DMS79 treated with DMSO at 0.1 percent for 48 hours (cell line): ENCODE measurements around the gene RTP1.
"Not testable (repeated sequence)": the region's sequence is repeated elsewhere in the genome, so short reads cannot be mapped to it uniquely, and the experiment has no call there.

ENCODE experiments used
- DNase-seq: peaks from one replicate; lab custom pipeline; 2025; lab: John Stamatoyannopoulos, UW

The RTP1 gene

DNA sequence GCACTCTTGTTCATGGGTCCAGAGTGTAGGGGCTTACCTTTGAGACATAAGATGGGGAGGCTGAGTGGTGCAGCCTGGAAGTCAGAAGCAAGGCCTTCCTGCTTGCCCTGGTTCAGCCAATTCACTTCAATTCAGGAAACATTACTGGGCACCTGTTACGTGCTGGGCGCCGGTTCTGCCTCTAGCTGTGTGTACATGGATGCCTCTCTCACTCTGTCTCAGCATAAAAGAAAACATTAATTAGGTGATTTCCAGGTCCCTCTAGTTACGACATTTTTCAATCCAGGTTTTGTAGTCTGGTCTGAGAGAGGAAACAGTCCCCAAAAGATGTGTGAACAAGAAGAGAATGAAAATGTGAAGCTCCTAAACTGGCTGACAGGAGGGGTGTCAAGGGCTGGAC lies 1.2 kb downstream of the RTP1 start:
- DNase-seq = no peak

- DNase-seq = not testable (repeated sequence)
Observed at GRCh38 chr3:187199463-187200050, 2.3 kb downstream of the RTP1 start.

DNA sequence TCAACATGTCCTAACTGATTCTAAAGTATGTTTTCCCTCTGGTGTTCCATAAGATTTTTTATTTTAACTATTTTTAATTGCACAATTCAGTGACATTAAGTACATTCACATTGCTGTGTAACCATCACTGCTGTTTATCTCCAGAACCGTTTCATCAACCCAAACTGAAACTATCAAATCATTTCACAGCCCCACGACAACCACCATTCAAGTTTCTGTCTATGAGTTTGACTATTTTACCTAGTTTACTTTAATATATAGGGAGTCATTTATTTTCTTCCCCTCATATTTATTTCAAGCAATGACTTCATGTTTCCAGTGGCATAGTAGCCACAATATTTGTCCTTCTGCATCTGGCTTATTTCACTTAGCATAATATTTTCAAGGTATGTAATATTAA lies 8.4 kb downstream of the RTP1 start:
- DNase-seq = no peak

DNA sequence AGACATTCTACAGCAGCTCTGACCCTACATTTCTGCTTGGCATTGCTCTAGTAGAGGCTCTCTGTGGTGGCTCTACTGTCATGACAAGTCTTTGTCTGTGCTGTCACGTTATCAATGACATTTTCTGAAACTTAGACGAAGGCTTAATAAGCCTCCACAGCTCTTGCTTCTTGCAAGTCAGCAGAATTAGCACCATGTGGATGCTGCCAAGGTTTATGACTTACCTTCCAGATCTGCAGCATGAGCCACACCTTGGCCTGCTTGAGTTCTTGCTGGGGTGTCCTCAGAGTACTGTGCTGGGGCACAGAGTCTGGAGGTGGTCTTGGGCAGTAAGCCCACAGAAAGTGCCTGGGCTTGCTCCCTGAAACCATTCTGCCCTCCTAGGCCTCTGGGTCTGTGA lies 9.8 kb downstream of the RTP1 start:
- DNase-seq = no peak

DNA sequence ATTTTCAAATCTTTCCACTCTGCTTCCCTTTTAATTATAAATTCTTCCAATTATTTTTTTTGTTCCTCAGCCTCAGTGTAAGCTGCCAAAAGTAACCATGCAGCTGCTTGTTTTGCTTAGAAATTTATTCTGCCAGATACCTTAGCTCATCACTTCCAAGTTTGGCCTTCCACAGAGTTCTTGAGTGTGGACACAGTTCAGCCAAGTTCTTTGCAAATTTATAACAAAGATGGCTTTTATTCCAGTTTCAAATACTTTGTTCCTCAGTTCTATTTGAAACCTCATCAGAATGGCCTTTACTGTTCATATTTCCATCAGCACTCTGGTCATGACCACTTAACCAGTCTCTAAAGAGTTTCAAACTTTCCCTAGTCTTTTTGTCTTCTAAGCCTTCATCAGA lies 10.3 kb downstream of the RTP1 start:
- no peak for DNase-seq

- DNase-seq = peak; percentile 91
Observed at GRCh38 chr3:187208159-187208558, 10.9 kb downstream of the RTP1 start.

- DNase-seq = no peak
Observed at GRCh38 chr3:187209491-187209890, 12.2 kb downstream of the RTP1 start.

DNA sequence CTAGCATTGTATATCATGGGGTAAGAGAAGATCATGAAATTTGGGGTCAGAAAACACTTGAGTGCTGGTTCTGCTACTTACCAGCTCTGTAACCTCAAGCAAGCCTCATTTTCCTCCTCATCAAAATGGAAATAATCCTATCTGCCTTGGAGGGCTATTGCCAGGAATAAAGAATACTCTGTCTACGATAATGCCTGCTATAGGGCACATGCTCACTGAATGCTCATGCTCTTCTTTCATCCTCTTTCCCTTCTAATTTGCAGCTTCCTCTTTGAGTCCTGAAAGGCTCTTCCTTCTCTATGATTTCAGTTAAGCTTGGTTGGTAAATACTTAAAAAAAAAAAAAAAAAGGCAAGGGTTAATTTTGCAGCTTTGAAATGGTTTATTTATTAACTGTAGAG lies 12.8 kb downstream of the RTP1 start:
- DNase-seq = no peak

GRCh38 chr3:187210545-187211327 lies 13.4 kb downstream of the RTP1 start:
- no peak for DNase-seq

- no peak for DNase-seq
Observed at GRCh38 chr3:187211532-187212195, 14.4 kb downstream of the RTP1 start.

DNA sequence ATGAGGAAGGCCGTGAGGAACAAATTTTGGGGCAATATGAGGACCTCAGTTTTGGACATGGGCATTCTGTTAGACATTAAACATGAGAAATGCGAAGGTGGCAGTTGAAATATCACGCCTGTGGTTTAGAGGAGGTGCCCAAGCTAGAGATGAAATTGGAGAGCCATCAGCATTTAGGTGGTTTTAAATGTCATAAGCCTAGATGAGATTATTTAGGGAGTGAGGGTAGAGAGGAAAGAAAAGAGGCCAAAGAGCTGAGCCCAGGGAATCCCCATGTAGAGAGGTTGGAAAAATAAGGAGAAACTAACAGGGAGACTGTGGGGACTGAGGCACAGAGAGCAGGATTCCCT lies 14.9 kb downstream of the RTP1 start:
- DNase-seq = no peak

GRCh38 chr3:187212705-187213104 lies 15.4 kb downstream of the RTP1 start:
- no peak for DNase-seq

GRCh38 chr3:187213616-187214015 lies 16.3 kb downstream of the RTP1 start:
- peak; percentile 41 for DNase-seq

- DNase-seq = no peak
Observed at GRCh38 chr3:187215460-187215859, 18.2 kb downstream of the RTP1 start.

GRCh38 chr3:187222801-187223200 lies 25.5 kb downstream of the RTP1 start:
- DNase-seq = no peak

GRCh38 chr3:187223799-187224198 lies 26.5 kb downstream of the RTP1 start:
- DNase-seq = peak; percentile 84

GRCh38 chr3:187227658-187228258 lies 30.5 kb downstream of the RTP1 start:
- no peak for DNase-seq

GRCh38 chr3:187228740-187229139 lies 31.5 kb downstream of the RTP1 start:
- no peak for DNase-seq

GRCh38 chr3:187230011-187230410 lies 32.7 kb downstream of the RTP1 start:
- no peak for DNase-seq

DNA sequence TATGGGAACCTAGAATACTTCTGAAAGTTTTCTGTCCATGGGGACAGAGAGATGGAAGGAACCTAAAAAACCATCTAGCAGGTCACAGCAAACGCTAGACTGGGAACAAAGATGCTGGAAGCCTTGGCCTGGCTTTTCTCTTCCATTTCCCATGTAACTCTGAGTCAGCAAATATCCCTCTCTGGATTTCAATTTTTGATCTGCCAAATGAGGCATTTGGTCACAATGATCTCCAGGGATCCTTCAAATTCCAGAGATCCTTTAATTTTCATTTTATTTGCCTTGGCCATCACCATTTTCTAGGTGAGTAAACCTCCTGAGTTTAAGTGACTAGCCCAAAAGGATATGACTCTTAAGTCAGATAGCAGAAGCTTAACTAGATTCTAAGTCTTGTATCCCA lies 39.7 kb downstream of the RTP1 start:
- DNase-seq = no peak

DNA sequence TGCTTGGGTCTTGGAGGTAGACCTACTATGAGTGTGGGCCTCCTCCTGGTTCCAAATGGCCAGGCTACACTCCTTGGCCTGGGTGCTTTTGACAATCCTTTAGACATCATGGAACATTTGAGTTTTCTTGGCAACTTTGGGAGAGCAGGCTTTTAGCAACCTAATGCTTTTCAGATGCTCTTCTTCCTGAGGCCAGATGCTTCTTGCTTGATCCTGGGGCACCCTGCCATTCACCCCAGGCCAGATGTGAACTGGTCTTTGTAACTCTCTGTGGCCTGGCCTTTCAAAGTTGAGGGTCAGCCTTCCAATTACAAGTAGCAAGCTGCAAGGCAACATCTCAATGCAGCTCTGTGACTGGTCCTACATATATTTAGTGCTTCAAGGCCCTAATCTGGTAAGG lies 40.5 kb downstream of the RTP1 start:
- no peak for DNase-seq

DNA sequence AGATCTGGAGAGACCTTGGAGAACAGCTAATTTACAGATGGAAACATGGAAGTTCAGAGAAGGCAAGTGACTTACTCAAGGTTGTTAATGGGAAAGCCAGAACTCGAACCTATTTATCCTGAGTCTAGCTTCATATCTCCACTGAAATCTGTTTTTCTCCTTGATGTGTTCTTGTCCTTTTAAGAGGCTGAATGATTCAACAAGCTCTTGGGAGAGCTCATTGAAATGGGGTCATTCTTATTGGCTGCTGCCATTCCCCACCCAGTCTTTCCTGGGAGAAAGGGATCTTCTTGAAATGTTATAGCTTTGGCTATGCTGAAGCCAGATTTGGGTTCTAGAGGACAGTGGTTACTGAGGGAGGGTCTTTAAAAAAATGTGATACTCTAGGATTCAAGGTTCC lies 41.0 kb downstream of the RTP1 start:
- DNase-seq = no peak

GRCh38 chr3:187238835-187239234 lies 41.5 kb downstream of the RTP1 start:
- DNase-seq = not testable (repeated sequence)
